HG03565 (cell line): Measurements from ENCODE around the gene RNF144A.

Experiments
- ATAC-seq: cut with Tn5 transposase; IDR thresholded peaks from one replicate; pipeline ENCODE4 v1.9.1; 2021; ENCODE audit warnings: mild to moderate bottlenecking, moderate library complexity; ENCODE audit not compliant: unreplicated experiment

RNF144A gene

GRCh38 chr2:7035884-7036283, 118.7 kb downstream of the RNF144A start:
- no peak for ATAC-seq

GRCh38 chr2:7037340-7038333, 120.4 kb downstream of the RNF144A start:
- peak; percentile 97 for ATAC-seq

DNA sequence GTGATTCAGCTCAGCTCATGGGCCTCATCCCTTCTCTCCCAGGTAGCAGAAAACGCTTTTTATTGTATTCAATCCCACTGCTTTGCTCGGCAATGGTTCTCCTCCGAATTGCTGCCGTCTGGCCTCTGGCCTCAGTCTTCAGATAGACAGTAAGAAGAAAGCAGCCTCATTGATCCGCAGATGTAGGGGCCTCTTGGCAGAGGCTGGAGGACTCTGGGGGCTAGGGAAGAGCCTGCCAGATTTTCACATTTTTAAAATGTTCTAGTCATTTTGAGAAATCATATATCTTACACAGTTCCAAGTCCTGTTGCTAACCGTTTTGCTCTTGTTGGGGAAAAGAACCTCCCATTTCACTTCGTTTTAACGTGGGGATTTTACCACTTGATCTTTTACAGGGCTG, 123.3 kb downstream of the RNF144A start:
- no peak for ATAC-seq

- ATAC-seq: no peak
Measured at GRCh38 chr2:7041421-7041820, 124.2 kb downstream of the RNF144A start.

DNA sequence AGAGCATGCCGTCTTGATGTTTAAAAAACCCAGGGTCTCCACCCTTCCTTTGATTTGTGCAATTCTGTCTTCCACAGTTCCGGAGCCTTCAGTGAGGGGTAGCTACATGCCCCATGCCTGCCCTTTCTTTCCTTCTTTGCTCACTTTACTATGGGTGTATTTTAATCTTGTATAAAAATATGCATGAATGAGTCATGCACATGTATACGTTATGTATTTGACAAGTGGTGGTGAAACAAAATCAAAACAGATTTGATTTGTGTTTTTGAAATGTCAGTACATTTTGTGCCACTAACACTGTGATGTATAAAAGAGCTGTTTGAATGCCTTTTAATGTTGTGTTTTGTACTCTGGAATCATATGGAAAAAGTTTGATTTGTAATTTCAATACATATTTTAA, 126.5 kb downstream of the RNF144A start:
- no peak for ATAC-seq

DNA sequence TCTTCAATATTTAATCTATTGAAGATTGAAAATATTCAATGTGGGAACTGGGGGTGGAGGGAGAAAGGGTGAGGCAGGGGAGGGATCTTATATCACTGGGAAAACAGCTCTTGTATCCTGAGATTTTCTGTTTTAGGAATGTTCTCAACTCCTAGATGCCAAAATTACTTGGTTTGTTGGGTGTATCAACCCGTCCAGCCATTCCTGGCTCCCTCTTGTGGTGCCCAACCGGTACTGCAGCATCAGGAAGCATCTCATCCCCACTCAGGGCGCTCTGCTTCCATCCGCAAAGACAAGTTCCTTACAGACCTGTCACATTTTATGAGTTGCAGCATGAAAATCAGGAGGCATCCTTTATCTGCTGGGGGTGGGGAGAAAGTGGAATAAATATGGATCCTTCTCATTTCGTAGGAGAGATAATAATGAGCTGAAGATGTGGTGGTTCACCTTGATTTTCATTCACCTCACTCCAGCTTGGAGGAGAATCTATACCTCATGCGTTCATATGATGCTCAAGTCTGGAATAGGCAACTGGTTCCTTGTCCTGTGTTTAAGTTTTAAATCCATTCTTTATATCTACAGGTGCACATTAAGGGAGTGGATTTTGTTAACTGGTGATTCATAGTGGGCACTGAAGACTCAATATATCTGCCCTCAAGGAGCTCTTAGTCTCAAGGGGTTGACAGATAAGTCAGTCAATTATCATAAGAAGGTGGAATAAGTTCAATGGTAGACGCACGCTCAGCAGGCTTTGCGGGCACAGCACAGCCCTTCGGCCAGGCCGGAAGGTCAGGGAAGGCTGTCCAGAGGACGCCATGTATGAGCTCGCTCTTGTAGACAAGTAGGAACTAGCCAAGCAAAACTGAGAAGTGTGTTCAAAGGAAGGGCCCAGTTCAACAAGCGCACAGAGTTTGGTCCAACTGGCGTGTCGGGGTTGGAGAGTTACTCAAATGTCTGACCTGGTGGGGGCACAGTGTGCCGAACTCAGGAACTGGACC, 127.3 kb downstream of the RNF144A start:
- peak; percentile 71 for ATAC-seq

DNA sequence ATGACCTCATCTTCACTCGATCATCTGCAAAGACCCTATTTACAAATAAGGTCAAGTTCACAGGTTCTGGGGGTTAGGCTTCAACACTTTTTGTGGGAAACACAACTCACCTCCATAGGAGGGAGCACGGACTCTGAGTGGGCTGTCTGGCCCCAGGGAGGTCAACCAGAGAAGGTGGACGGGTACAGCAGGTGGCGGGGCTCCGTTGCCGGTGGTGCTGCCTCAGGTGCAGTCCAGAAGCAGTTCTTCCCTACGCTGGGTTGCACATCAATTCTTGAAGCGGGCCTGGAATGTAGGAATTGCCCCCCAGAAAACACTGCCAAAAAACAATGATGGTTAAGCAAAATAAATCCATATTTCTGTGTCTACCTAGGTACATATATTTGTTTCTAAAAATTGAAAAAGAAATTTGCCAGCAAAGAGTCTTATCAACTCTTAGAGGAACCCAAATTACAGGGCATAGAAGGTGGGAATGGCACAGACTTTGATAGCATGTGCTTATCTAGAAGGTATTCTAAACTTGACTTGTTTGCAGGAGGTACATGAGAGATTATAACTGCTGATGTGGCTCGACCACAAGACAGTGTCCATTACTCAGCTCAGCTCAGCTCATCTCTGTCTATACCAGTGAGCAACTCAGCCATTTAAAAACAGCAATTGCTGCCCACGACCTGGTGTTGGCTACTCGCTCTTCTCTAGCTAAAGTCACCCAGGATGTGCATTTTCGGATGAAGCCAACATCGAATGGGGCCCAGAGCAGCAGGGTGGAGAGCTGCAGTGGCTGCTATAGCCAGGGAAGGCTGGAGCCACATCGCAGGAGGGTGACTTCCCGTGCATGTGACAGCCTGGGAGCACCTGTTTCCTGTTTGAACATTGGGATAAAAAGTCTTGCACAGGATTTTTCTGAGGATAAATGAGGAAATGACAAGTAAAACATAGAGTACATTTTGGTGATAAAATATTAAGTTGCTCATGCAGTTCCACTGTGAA, 128.7 kb downstream of the RNF144A start:
- no peak for ATAC-seq

DNA sequence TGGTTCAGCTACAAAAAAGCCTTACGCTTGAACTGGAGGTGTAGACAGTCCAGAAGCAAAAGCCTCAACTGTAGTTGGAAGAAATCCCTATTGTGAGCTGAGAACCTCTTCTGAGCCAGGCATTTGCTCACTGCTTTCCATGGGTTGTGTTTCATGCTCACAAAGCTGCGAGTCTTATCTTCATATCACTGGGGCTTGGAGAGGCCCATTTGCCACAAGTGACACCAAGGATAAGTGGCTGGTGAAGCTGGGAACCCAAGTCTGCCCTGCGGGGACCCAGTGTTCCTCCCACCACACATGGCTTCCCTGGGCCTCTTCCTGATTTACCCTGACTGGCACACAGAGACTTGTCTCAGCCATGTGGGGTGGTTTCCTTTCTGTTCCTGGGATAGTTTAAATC, 130.4 kb downstream of the RNF144A start:
- ATAC-seq: no peak

DNA sequence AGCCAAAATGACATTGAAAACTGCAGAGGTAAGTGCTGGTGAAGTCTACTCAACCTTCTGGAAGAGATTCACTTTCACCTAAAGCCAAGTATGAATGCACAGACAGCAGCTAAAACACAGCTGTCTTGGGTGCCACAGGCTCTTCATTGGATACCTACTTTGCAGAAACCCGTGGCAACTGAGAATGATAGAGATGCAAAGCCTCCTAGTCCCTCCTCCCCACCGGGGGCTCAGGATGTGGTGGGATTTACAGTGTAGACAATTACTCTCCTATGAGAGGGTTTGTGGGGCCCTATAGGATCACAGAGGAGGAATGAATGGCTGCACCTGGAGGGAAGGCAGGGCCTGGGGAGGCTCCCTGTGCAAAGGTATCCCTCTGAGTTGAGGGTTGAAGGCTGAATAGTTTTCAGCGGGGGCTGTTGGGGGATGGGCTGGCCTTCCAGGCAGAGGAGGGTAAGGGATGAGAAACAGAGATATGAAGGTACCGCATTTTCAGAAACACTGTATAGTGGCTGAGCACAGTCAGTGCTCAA, 131.6 kb downstream of the RNF144A start:
- ATAC-seq: no peak

DNA sequence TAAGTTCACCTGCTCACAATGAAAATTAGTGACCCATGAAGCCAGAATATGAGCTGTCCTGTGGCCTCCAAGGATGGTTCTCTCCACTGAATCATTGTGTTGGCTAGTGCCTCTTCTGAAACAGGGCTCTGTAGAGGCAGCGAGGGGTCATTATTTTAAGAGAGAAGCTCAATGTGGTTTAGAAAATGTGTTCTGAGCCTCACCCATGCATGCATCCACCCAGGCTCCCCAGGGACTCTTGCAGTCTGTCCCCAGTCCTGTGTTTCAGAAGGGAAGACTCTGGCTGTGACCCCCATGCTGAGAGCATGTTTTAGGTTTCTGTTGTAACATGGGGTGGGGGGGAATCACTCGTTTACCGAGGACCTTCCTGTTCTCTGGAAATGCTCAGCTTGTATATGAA, 135.2 kb downstream of the RNF144A start:
- ATAC-seq: peak; percentile 79

GRCh38 chr2:7053650-7054265, 136.5 kb downstream of the RNF144A start:
- ATAC-seq: no peak

GRCh38 chr2:7057865-7058400, 140.7 kb downstream of the RNF144A start:
- ATAC-seq: peak; percentile 56

GRCh38 chr2:7060156-7060555, 142.9 kb downstream of the RNF144A start:
- no peak for ATAC-seq

DNA sequence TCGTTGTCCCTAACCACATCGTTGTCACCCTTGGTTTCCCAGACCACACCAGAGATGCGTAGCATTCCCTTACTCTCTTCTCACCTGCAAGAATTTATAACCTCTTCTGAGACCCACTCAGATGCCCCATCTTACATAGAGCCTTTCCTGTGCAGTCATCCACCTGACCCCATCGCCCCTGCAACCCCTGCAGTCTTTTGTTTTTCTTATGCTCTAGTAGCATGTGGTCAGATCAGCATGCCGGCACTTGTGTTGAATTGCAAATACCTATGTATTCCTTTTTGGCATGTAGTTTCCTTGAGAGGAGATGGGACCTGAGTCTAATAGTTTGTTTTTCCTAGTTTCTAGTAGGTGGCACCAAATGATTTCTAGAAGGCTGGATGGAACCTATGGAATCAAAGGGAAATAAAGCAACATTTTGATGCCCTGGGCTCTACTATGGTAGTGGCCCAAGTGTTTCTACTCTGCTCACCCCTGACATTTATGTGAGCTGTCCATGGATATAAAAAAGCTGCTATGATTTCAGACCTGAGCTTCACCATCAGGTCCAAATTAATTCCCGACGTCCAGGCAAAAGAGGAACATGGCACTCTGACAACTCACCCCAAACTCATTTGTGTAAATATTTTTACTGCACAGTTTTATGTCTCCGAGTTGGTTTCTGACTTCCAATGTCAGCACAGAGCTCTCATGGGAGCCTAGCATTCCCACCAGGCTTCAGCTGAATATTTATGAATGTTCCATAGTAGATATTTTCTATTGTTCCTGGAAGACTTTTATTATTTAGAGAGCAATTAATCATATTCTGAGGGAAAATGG, 143.6 kb downstream of the RNF144A start:
- ATAC-seq: no peak

DNA sequence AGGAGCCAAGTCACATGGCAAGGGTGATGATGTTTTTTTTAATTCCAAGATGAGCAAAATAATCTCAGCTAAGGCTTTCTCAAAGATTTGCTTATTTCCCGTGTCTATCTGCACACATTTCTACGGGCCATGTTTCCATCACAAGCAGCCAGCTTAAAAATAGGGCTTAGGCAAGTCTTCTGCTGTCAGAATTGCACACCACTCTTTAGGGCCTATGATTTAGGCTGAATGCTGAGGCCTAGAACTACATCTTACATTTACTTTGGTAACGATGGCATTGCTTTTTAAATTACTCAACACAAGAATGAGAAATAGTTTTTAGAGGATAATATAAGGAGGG, 144.2 kb downstream of the RNF144A start:
- ATAC-seq: no peak

DNA sequence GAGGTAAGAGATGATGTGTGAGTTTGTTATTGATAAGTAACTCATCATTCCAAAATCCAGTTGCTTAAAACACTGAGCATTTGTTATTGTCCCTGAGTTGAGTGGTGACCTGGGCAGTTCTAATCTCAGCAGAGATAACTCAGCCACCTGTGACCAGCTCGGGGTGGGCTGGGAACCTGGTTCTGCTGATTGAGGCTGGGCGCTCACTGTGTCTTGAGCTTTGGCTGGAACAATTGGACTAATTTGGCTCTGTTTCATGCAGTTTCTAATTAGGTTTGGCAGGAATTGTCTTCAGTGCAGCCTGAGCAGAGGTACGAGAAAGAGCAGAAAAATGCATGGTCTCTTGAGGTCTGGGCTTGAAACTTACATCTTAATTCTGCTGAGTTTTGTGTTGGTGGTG, 144.7 kb downstream of the RNF144A start:
- ATAC-seq: no peak

DNA sequence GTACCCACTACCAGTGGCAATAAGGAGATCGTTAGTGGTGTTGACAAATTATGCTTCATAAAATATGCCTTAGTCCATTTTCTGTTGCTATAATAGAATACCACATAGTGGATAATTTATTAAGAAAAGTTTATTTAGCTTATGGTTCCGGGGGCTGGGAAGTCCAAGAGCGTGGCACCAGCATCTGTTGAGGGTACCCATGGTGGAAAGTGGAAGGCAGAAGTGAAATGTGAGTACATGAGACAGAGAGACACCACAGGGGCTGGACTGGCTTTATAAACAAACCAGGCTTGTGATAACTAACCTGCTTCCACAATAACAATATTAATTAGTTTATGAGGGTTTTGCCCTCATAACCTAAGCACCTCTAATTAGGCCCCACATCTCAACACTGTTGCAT, 146.6 kb downstream of the RNF144A start:
- ATAC-seq: no peak

- ATAC-seq: no peak
Measured at GRCh38 chr2:7068457-7068856, 151.2 kb downstream of the RNF144A start.

GRCh38 chr2:7070483-7070882, 153.3 kb downstream of the RNF144A start:
- ATAC-seq: no peak
